SIG-M5 treated with dmso at 0.1 percent for 504 hours (cell line): ENCODE measurements around the gene CYRIA.

Source experiments
- DNase-seq: peaks from one replicate; lab custom pipeline; 2025; ENCODE audit not compliant: unreplicated experiment; lab: John Stamatoyannopoulos, UW

Gene CYRIA

GRCh38 chr2:16632598-16632997 lies 33.0 kb downstream of the CYRIA start:
- no peak for DNase-seq

GRCh38 chr2:16630463-16630862 lies 35.2 kb downstream of the CYRIA start:
- DNase-seq: peak; percentile 90

- no peak for DNase-seq
These were observed 35.9 kb downstream of the CYRIA start for GRCh38 chr2:16629770-16630169.

- DNase-seq: no peak
These were observed 36.6 kb downstream of the CYRIA start for GRCh38 chr2:16629044-16629443.

DNA sequence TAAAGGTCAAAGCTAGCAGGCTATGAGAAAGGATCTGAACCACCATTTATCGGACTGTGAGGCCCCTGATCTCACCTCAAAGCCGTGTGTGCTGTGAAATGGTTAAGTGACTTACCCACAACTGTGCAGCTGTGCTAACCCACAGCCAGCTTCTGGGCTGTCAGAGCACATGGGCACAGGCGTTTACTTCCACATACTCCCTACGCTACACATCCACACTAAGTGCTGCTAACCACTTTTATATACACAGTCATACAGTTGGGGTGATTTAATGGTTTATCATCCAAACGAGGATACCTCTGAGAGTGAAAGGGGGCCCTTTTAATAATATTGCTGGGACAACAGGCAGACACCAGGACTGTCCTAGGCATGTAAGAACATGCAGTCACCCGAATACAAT lies 37.3 kb downstream of the CYRIA start:
- DNase-seq: no peak

GRCh38 chr2:16626997-16627605 lies 38.5 kb downstream of the CYRIA start:
- no peak for DNase-seq

DNA sequence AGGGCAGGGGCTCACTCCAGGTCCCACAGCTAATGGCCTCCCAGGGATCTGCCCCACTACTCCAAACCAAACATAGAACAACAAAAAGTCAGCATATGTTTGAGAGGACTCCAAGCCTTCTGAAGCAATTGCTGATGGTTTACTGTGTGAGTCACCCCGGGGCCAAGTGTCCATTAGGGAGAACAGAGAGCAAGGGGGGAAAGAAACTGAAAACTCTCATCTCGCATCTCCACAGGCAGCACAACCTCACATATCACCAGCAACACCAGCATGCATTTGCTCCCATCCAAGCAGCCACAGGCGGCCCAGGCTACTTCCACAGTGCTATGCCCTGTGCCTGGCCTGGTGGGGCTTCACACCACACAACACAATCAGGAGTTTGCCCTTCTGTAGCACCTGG lies 39.1 kb downstream of the CYRIA start:
- peak; percentile 38 for DNase-seq

- DNase-seq: no peak
These were observed 39.9 kb downstream of the CYRIA start for GRCh38 chr2:16625759-16626158.

DNA sequence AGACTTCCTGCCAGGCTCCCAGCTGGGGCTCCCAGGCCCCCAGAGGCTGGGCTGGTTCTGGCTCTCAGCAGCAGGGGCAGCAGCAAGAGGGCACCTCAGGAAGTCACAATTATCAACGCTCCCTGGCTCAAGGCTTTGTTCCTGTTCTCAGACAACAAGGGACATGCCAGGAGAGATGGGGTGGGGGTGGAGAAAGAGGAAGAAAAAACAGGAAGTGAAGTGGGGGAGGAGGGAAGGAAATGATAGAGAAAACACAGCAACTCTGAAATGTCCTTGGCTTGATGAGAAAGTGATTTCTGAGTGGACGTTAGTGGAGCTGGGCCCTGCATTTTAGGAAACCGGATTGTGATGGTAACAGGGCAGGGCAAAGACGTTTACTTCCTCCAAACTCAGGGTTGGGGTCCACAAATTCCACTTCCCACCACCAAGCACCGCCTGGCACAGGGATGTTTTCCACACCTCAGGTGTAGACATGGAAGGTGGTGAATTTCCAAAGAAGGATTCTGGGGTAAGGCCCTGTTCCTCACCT lies 40.4 kb downstream of the CYRIA start:
- peak; percentile 94 for DNase-seq

GRCh38 chr2:16624436-16624780 lies 41.2 kb downstream of the CYRIA start:
- no peak for DNase-seq

DNA sequence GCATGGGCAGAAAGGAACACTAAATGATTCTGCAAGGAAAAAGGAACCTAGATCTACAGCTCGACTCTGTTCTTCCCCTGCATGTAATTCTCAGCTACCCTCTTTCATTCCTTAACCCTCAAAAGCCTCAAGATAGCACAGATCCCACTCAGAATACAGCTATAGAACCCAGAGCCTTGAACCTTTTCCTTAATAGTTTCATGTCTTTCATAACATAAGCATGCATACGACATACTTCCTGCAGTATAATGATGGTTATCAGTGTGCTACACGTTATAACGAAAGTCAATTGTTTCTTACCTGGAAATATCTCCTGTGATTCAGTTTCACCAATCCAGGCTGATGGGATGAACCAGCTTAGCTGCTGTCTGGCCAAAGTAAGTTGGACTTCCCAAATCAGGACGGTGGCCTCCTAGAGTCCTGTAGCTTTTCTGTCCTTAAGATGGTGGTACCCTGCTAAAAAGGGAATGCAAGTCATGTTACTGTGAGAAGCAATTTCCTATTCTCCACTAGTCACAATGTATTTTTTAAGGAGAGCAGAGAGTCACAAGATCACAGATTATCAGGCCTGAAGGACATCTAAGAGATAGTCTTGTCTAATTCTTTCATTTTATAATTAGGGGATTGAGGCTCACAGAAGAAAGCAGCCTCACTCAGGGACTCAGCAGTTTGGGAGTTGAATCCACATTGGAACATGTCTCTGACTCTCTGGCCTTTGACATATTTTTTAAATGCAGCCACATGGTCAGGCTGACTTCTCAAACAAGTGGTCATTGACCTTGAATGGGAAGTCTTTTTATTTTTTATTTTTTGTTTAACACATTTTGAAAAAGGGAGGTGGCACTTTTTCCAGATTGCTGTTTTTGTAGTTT lies 41.8 kb downstream of the CYRIA start:
- no peak for DNase-seq

GRCh38 chr2:16623031-16623430 lies 42.6 kb downstream of the CYRIA start:
- DNase-seq: no peak

DNA sequence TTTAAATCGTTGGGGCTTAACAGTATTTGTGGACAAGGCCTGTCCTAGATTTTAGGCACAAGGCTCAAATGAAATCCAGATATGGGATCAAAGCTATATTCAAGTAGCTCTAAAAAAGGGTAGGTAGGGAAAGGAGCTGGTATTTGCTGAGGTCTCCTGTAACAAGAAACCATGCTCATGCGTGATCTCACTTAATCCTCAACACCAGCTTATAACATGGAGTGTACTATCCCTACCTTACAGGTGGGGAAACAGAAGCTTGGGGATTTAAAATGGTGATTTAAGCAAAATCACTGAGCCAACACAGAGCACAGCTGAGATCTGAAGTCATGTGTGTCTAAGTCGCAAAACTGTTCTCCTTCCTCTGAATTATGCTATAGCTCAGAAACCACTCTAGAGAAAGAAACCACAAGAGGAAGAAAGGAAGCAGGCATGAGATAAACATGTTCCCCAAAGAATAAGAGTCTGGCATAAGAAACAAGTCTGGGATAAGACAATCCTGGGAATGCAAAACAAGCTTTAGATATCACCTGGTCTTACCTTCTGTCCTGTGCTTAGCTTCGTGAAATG lies 43.1 kb downstream of the CYRIA start:
- peak; percentile 63 for DNase-seq

- no peak for DNase-seq
These were observed 44.3 kb downstream of the CYRIA start for GRCh38 chr2:16621316-16621715.

- peak; percentile 22 for DNase-seq
These were observed 45.0 kb downstream of the CYRIA start for GRCh38 chr2:16620590-16620989.

DNA sequence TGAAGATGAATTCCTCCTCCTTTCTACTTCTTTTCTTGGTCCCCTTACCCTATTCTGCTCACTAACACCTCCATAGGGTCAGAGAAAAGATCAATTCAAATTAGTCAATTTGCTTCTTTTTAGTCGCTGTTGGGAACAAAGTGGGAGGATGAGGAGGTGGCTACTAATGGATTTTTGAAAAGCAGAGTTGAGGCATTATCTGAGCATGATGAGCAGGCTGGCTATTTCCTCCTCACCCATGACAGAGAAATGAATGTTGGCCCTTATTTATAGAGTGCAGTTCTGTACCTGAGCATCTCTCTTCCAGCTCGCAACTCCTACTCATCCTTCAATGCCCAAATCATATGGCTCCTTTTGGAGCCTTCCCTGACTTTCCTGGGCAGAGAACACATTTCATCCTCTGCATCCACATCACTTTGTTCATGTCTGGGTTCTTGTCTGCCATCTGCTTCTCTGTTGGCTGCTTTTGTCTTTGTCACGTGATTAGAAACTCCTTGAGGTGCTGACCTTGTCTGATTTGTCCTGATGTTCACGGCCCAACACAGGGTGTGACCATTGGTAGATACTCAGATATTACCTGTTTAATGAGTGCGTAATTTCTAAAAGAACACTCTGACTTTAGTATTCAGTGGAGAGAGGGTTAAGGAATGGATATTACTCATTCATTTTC lies 45.9 kb downstream of the CYRIA start:
- no peak for DNase-seq

- peak; percentile 29 for DNase-seq
These were observed 48.1 kb downstream of the CYRIA start for GRCh38 chr2:16617282-16618266.
